Progenitor cell of endocrine pancreas (in vitro differentiated cells): ENCODE measurements around the gene EHD2. TPM values are rescaled to one million over a fixed set of nuclear protein-coding genes. Genes with fewer than 3 reads are reported as not detected.

Source experiments
- DNase-seq: peaks from one replicate; pipeline ENCODE4 v3.0.0; 2021; ENCODE audit warnings: low spot score; ENCODE audit not compliant: unreplicated experiment
- H3K27ac Mint-ChIP-seq: 2 replicates; pipeline ENCODE4 v1.8.0; 2021; ENCODE audit warnings: mild to moderate bottlenecking, moderate library complexity, mixed read lengths
- H3K27me3 Mint-ChIP-seq: 2 replicates; pipeline ENCODE4 v1.8.0; 2021; ENCODE audit warnings: mixed read lengths
- H3K36me3 Mint-ChIP-seq: 2 replicates; pipeline ENCODE4 v1.8.0; 2022; ENCODE audit warnings: mixed read lengths; ENCODE audit not compliant: insufficient read depth
- H3K4me1 Mint-ChIP-seq: 2 replicates; pipeline ENCODE4 v1.8.0; 2021; ENCODE audit warnings: low read depth, mixed read lengths
- H3K4me3 Mint-ChIP-seq: 2 replicates; pipeline ENCODE4 v1.8.0; 2021; ENCODE audit warnings: low read depth, mild to moderate bottlenecking, moderate library complexity, mixed read lengths
- H3K9me3 Mint-ChIP-seq: 2 replicates; pipeline ENCODE4 v1.8.0; 2021; ENCODE audit warnings: low read depth, mixed read lengths
- total RNA-seq: library from RNA; stranded (reverse); gene quantifications from 2 replicates; pipeline ENCODE4 v1.2.1, GENCODE V29; 2021
- TF ChIP-seq, protein P1 (sequence below): fragments of 200-600 bp; sonication (generic); IDR thresholded peaks from one replicate; pipeline ENCODE4 v1.5.0; 2021; ENCODE audit warnings: antibody characterized with exemption, mild to moderate bottlenecking; ENCODE audit not compliant: unreplicated experiment

EHD2 gene
- total RNA-seq, 1 donor from 2014 or later = 0.41 TPM

DNA sequence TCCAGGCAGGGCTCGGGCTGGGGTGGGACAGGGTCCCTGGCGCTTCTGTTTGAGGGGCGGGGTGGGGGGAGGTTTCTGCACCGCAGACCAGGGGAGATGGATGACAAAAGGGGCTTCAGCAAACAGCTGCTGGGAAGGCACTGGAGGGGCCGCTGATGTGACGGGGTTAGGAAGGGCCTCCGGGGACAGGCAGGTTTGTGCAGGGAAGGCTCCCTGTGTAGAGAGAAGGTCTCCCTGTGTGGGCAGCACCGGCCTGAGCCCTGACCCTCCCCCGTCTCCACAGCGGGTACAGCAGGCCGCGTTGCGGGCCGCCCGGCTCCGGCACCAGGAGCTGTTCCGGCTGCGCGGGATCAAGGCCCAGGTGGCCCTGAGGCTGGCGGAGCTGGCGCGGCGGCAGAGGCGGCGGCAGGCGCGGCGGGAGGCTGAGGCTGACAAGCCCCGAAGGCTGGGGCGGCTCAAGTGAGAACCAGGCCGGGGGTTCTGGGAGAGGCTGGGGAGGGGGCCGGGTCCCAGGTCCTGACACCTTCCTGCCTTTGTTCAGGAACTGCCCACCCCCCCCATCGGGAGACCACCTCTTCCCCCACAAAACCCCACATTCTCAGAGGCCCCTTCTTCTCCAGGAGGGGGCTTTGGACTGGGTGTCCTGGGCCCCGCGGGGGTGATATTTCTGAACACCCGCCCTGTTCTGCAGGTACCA lies 42.0 kb downstream of the EHD2 start:
- DNase-seq = no peak
- no peaks in the 10 kb centered on the region for H3K4me1 Mint-ChIP-seq
- H3K36me3 Mint-ChIP-seq = peaks cover 32% of the 10 kb centered on the region
- no peak overlapping the region for H3K27ac Mint-ChIP-seq
- peaks cover 3% of the 10 kb centered on the region for H3K9me3 Mint-ChIP-seq
- TF ChIP-seq, protein P1, sequence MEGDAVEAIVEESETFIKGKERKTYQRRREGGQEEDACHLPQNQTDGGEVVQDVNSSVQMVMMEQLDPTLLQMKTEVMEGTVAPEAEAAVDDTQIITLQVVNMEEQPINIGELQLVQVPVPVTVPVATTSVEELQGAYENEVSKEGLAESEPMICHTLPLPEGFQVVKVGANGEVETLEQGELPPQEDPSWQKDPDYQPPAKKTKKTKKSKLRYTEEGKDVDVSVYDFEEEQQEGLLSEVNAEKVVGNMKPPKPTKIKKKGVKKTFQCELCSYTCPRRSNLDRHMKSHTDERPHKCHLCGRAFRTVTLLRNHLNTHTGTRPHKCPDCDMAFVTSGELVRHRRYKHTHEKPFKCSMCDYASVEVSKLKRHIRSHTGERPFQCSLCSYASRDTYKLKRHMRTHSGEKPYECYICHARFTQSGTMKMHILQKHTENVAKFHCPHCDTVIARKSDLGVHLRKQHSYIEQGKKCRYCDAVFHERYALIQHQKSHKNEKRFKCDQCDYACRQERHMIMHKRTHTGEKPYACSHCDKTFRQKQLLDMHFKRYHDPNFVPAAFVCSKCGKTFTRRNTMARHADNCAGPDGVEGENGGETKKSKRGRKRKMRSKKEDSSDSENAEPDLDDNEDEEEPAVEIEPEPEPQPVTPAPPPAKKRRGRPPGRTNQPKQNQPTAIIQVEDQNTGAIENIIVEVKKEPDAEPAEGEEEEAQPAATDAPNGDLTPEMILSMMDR = no peak
- H3K4me3 Mint-ChIP-seq = no peak overlapping the region
- H3K27me3 Mint-ChIP-seq = no peaks in the 10 kb centered on the region

DNA sequence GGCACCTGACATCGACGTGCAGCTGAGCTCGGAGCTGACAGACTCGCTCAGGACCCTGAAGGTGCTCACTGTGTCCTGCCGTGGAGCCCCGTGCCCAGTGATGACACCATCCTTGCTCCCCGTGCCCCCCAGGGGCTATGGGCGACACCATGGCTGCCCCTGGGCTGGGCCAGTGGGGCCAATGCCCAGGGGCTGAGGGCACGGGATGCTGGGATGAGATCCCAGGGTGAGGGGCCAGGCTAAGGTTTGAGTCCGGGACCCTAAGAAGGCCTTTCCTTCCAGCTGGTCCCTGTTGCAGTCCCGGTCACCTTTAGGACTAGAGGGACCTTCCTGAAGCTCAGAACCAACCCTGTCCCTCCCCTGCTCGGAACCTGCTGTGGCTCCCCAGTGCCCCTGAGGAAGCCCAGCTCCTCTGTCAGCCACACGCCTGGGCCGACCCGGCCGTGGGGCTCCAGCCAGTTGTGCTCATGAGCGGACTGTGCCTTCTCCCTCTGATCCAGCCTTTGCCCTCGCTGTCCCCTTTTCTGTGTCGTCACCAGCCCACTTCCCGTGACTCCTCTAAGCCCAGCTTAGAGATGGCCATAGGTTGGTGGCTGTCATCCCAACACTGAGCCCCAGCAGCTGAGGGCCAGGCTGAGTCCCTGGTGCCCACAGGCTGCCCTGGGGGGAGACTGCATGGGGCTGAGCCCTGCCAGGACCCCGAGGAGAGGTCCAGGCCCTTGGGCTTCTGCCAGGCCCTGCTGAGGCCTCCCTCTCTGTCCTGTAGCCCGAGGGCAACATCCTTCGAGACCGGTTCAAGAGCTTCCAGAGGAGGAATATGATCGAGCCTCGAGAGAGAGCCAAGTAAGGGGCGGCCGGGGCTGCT lies 42.8 kb downstream of the EHD2 start:
- Mint-ChIP-seq H3K9me3 (peaks cover 3% of the 10 kb centered on the region), H3K27ac (no peak overlapping the region), H3K4me1 (no peaks in the 10 kb centered on the region), H3K36me3 (peaks cover 33% of the 10 kb centered on the region), H3K27me3 (no peaks in the 10 kb centered on the region), H3K4me3 (no peak overlapping the region)
- TF ChIP-seq, protein P1 = no peak
- no peak for DNase-seq

GRCh38 chr19:47756627-47756929 lies 43.4 kb downstream of the EHD2 start:
- Mint-ChIP-seq H3K27ac (no peak overlapping the region), H3K4me3 (no peak overlapping the region), H3K27me3 (no peaks in the 10 kb centered on the region), H3K9me3 (peaks cover 3% of the 10 kb centered on the region), H3K4me1 (no peaks in the 10 kb centered on the region), H3K36me3 (peaks cover 32% of the 10 kb centered on the region)
- TF ChIP-seq, protein P1 = no peak
- no peak for DNase-seq

DNA sequence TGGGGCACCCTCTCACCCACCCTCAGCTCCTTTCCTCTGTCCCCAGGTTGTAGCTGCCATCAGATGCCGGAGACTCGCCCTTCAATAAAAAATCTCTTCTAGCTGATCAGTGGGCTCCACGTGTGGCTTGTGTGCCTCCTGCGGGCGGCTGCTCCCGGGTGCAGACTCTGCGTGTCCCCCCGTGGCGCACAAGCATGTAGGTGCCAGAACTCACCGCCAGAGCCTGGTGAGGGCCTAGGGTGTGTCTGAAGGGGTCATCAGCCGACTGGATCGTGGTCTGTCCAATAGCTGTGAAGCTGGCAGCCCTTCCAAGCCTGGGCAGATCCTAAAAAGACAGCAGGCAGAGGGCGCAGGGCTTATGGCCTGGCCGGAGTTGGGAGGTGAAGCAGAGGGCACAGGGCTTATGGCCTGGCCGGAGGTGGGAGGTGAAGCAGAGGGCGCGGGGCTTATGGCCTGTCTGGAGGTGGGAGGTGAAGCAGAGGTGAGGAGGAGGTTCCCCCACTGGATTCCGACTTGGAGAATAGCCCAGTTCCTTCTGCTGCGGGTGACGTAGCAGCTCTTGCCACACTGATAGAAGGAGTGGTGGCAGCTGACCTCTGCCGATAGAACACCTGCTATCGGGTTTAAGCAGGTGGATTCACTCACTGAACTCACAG lies 43.9 kb downstream of the EHD2 start:
- Mint-ChIP-seq H3K36me3 (peaks cover 30% of the 10 kb centered on the region), H3K27ac (no peak overlapping the region), H3K9me3 (peaks cover 3% of the 10 kb centered on the region), H3K4me1 (no peaks in the 10 kb centered on the region), H3K27me3 (no peaks in the 10 kb centered on the region), H3K4me3 (no peak overlapping the region)
- DNase-seq = no peak
- TF ChIP-seq, protein P1 = no peak
